Stimulated activated CD8-positive, alpha-beta memory T cell treated with anti-CD3 and anti-CD28 coated beads, Interleukin-2, amount 100 ng/mL, for 48 hours (primary cell): ENCODE measurements around the gene OSBP.
"Not testable (repeated sequence)": the region's sequence is repeated elsewhere in the genome, so short reads cannot be mapped to it uniquely, and the experiment has no call there.

Source experiments
- DNase-seq, 2 donors: peaks; one replicate each; pipeline ENCODE4 v3.0.0-alpha.2; 2020; ENCODE audit warnings: low read depth in 2 of 2

OSBP gene

GRCh38 chr11:59551659-59552521, 63.7 kb downstream of the OSBP start:
- DNase-seq = no peak

- DNase-seq = peak; percentile 55 to 74
These were observed 64.5 kb downstream of the OSBP start for GRCh38 chr11:59550842-59551658.

GRCh38 chr11:59550368-59550841, 65.2 kb downstream of the OSBP start:
- DNase-seq = peak; percentile 76 to 84

- no peak for DNase-seq
These were observed 67.3 kb downstream of the OSBP start for GRCh38 chr11:59548309-59548656.

GRCh38 chr11:59547605-59548308, 67.8 kb downstream of the OSBP start:
- not testable (repeated sequence) for DNase-seq

- DNase-seq = no peak
These were observed 70.2 kb downstream of the OSBP start for GRCh38 chr11:59545179-59546020.

- DNase-seq = no peak
These were observed 70.8 kb downstream of the OSBP start for GRCh38 chr11:59544869-59545178.

GRCh38 chr11:59543713-59544112, 71.9 kb downstream of the OSBP start:
- DNase-seq = not testable (repeated sequence)

GRCh38 chr11:59542142-59542810, 73.3 kb downstream of the OSBP start:
- DNase-seq = no peak

- DNase-seq = no peak
These were observed 80.9 kb downstream of the OSBP start for GRCh38 chr11:59534676-59535075.

- no peak for DNase-seq
These were observed 83.0 kb downstream of the OSBP start for GRCh38 chr11:59532620-59533019.

- no peak for DNase-seq
These were observed 86.9 kb downstream of the OSBP start for GRCh38 chr11:59528711-59529110.
